SIG-M5 treated with dmso at 0.1 percent for 504 hours (cell line): ENCODE data around the gene MICAL3.
"Not testable (repeated sequence)": the region's sequence is repeated elsewhere in the genome, so short reads cannot be mapped to it uniquely, and the experiment has no call there.

Source experiments
- DNase-seq: peaks from one replicate; lab custom pipeline; 2025; ENCODE audit not compliant: unreplicated experiment; lab: John Stamatoyannopoulos, UW

The MICAL3 gene

DNA sequence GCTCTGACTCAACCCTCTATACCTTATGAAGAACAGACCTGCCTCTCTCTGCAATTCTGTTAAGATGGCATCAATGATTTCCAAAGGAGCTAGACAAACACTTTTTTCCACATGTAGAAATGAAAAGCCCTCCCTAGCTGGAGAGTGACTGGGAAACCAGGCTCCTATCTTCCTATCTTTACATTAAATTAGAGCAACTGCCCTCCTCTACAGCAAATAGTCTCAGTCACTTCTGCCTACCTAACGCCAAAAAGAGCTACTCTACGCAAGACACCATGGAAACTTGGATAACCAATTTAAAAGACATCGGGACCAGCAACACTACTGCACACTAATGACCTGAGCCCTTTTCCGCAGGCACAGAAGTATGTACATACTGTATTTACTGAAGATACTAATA lies 84.8 kb downstream of the MICAL3 start:
- DNase-seq = no peak

DNA sequence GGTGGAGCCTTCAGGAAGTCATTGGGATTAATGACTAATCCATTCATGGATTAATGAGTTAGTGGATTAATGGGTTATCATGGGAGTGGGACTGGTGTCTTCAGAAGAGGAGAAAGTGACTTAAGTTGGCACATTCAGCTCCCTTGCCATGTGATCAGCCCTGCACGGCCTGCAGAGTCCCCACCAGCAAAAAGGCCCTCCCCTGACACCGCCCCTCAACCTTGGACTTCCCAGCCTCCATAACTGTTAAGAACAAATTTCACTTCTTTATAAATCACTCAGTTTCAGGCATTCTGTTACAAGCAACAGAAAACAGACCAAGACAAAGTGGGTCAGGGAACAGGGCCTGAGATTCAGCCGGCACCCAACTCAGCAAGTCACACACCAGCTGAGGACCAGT lies 85.3 kb downstream of the MICAL3 start:
- DNase-seq = no peak

DNA sequence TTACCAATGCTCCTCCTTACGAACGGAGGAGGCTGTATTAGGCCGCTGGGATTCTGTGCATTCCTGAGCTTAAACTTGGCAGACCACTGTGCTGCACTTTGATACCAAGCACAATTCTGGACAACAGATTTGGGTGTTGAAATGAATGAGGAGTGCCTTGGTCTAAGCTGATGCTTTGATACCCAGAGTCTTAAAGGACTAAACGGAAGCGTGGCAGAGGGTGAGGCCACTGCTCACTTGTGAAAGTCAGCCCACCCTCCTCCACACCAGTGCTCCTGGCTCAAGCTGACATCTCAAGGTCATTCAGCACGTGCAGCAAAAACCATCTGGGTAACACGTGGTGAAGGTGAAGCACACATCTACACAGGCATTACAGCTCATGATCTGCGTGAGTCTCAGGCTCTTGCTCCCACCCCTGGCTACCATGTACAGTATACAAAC lies 85.9 kb downstream of the MICAL3 start:
- DNase-seq = no peak

DNA sequence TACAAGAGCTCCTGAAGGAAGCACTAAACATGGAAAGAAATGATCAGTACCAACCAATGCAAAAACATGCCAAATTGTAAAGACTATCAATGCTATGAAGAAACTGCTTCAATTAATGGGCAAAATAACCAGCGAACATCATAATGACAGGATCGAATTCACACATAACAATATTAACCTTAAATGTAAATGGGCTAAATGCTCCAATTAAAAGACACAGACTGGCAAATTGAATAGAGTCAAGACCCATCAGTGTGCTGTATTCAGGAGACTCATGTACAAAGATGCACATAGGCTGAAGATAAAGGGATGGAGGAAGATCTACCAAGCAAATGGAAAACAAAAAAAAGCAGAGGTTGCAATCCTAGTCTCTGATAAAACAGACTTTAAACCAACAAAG lies 91.9 kb downstream of the MICAL3 start:
- DNase-seq = not testable (repeated sequence)

DNA sequence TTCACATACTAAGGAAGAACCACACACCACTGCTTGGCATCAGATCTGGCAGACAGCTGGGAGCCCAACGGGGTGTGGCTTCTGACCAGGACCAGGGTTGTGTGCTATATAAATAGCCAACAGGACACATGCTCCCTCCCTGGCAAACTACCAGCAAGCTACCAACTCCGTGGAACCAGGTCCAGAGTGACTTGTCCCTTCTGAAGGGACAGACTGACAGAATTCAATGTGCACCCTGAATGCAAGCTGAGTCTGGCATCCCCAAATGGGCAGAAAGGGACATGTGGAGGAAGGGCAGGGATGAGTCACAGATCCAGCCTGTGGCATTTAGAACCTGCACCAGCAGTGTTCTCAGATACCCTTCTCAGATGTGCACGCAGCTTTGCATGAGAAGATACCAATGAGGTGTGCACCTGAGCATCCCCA lies 92.9 kb downstream of the MICAL3 start:
- DNase-seq = no peak

DNA sequence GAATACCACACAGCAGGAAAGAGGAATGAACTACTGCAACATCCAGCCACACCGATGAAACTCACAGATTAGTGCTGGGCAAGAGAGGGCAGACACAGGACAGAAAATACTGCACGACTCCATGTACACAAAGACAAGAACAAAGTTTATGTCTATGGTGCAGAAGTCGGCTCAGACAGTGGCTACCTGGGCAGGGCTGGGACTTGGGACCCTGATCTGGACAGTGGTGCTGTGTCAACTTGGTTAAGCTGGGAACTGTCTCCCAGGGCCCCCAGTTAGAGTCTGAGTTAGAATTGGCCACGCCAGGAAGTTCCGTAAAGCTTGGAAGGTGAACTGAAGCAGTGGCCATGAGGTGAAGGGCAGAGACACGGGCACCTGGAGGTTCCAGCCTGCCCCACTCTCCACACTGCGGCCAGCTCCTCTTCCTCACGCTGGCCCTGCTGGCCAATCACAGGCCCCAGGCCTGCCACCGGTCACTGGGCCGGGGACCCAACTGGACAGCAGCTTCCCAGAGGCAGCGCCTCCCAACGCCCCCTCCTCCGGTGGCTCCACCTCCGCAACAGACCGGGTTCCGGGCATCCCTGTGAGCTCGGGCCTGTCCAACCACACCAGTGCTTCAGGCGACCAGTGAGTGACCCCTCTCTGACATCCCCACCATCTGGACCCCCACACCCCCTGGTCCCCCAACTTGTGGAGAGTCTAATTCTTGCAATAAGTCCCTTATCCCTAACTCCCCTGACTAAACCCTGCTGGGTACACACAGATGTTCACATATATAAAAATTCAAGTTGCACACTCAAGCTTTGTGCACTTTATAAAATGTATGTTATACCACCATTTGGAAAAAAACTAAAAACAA lies 93.7 kb downstream of the MICAL3 start:
- DNase-seq = no peak

DNA sequence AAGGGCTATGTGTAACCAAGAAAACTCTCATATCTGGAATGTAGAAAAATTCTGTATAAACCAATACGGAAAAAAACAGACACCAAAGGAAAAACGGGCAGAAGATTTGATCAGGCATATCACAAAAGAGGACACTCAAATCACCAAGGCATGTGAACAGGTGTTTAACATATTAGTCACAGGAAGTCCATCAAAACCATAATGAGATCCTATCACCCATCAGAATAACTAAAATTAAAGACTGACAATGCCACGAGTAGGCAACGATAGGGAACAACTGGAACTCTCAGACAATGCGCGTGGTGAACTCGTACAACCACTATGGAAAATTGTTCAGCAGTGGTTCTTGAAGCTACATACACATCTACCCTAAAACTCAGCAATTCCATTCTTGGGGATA lies 94.5 kb downstream of the MICAL3 start:
- no peak for DNase-seq

DNA sequence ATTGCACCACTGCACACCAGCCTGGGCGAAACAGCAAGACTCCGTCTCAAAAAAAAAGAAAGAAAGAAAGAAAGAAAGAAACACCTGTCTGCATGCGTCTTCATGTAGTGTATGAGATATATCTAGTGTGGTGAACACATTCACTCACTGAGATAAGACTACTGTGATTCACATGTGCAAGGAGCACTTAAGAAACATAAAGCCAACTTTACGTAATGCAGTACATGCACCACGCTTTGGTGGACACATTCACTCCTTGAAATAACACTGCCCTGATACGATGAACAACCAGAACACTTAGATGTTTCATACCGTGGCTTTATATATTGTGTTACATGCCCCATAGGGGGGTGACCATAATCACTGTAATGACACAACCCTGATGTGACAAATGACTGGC lies 96.0 kb downstream of the MICAL3 start:
- no peak for DNase-seq

DNA sequence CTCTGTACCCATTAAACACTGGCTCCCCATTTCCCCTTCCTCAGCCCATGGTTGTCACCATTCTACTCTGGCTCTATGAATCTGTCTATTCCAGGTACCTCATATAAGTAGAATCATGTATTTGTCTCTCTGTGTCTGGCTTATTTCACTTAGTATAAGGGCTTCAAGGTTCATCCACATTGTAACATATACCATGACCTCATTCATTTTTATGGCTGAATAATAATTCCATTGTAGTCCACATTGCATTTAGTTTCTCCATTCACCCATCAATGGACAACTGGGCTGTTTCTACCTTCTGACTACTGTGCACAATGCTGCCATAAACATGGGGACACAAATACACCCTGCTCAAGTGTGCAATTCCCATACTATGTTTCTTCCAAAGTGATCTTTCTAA lies 97.3 kb downstream of the MICAL3 start:
- DNase-seq = no peak

DNA sequence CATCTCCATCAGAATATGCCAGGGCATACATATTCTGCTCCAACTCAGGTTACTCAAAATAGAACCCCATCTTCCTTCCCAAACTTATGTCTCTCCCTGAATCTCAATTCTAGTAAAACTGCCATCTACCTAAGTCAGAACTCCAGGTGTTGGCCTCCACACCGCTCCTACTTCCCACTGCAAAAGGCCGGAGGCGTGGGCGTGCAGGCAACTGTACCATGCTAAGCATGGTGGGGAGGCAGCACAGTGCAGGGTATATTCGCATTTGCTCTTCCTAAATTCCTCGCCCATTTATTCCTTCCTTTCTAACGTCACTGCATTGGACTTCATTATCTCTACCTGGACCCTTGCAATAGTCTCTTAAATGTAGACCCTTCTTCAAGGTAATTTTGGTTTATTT lies 97.8 kb downstream of the MICAL3 start:
- DNase-seq = no peak

DNA sequence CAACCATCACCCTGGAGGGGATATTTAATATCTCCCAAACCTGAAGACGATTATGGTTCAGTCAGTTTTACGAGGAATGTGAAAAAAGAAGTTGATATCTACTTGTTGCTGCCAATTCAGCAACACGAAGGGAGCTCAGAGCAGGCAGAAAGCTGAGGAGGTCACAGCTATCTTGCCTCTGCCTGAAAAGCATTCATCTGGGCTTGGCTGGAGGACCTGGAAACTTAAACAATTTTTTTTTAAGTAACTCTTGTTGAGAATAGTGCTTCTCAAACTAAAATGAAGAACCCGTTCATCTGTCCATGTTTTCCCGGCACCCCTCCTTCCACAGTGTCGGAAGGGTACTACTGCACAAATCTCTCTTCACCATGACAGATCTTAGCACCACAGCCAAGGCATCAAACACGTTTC lies 98.9 kb downstream of the MICAL3 start:
- DNase-seq = no peak

DNA sequence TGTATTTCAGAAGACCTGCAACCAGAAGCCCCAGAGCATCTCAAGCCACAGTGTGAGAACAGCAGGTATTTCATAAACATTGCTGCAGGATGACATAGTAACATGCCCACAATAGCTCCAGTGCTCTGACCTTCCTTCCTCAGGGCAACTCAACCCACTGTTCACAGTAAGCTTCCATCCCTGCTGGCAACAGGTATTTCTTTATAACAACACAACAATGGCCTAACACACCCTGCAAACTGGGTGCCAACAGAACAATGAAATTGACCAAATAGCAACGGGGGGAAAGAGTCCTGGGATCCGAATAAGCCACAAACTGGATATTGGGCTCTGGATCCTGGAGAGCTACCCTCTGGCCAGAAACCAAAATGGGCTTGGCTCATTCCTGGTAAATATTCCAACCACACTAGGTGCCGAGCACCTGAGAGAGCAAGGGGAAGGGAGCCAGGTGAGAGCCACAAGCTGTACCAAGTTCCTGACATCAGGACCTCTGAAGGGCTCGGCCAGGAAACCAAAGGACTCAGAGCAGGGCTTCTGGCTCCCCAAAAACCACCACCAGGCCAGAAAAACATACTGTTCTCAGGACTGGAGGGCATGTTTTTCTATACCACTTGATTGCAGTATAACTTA lies 99.5 kb downstream of the MICAL3 start:
- no peak for DNase-seq

DNA sequence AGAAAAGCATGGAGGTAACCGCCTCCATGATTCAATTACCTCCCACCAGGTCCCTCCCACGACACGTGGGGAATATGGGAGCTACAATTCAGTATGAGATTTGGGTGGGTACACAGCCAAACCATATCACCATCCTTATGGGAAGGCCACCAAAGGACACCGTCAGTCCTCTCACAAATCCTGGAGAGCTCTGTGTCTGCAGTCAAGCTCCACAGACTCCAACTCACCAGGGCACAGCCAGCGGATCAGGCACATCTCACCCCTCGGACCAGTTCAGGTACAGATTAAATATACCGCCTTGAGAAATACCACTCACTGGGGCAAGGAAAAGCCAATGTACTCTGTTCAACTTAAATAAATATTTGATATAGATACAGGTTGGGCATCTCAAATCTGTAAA lies 100.3 kb downstream of the MICAL3 start:
- no peak for DNase-seq

DNA sequence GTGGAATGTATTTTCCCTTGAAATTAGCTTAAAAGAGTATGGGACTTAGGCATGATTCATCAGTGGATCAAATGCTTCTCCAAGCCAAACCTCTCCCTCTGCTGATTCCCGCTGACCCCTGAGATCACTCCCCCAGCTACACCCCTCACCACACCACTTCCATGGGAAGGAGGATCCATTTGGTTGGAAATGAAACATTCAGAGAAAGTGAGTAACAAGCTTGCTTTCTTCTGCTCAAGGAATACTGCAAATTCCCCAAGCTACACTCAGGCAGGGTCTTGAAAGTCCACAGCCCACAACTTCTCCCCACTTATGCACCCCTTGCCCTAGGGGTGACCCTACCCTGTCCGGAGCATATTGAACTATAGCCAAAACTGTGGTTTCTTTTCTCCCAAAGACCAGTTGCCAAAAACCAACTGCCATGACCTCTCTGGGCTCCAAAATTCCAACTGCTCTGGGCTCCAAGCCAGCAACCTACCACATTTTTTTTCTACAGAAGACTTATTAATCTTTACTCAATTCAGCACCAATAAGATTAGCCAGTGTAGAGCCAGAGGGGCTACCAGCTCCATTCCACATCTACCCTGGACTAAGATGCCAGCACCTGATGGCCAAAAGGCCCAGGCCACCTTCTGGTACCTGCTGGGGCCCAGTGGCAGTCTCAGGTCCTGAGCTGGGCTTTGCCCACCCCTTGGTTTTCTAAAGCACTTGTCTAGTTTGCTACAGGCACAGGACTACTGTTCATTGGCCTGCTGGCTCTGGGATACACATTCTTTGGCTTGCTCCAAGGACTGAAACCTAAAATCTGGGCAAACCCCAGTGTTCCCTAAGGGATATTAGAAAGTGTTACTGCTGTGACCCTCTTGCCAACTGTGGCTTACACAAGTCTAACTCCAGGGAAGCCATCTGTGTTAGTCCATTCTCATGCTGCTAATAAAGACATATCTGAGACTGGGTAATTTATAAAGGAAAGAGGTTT lies 101.1 kb downstream of the MICAL3 start:
- DNase-seq = no peak

DNA sequence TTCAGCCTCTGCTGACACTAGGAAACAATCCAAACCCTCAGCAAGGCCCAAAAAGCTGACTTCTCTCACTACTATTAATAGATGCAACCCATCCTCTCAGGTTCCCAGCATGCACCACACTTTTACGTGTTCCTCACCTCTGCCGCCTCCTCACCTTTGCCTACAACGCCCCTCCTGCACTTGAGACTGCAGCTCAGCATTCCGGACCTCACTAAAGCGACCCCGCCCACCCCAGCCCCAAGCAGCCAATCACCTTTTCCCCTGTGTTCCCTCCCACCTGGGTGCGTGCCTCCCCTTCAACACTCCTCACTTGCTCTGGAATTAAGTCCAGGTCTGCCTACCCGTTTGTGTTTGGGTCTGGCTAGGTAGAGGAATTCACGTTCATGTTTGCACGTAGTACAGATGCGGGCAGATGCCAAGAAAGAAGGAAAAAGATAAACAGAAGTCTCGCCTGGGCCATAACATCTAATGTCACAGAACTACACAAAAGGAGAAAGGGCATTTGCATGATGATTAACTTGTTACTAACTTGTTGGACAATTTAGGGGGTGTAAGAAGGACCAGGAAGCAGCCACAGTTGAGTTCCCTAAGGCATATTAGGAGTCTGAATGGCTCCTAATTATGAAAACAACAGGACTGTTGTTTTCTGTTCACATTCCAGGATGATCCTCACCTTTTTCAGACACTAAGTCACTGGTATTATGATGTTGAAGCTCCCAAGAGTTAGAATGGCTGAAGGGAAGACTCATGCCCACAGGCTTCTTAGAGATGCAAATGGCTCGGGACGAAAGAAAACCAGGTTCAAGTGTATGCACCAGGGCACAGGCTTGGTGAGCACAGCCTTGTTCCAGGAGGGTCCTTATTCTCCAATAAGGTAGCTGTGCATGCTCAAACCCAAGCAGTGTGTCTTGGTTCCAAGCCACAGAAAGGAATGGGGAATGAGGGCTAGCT lies 102.2 kb downstream of the MICAL3 start:
- no peak for DNase-seq

DNA sequence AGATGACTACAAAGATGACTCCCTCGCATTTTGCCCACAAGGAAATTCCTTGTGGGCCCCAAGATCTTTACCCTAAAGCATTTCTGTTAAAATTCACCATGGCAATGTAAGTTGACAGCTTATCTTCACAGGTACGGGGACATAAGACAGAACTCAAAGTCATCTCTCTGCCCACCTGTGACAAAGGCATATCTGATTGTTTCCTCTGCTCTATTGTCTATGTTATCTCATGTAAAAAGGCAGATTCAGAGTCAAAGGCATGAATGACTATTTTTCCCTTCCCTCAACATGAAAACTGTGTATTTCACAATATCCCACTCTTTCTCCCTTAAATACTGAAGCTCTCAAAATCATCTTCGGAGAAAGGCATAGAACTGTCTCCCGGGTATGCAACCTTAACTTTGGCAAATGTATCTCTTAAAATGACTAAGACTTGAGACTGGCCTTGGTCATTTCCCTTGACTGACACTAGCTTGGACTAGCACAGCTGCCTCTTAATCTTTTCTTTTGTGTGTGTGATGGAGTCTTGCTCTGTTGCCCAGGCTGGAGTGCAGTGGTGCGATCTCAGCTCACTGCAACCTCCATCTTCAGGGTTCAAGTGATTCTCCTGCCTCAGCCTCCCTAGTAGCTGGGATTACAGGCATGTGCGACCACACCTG lies 103.2 kb downstream of the MICAL3 start:
- DNase-seq = no peak

DNA sequence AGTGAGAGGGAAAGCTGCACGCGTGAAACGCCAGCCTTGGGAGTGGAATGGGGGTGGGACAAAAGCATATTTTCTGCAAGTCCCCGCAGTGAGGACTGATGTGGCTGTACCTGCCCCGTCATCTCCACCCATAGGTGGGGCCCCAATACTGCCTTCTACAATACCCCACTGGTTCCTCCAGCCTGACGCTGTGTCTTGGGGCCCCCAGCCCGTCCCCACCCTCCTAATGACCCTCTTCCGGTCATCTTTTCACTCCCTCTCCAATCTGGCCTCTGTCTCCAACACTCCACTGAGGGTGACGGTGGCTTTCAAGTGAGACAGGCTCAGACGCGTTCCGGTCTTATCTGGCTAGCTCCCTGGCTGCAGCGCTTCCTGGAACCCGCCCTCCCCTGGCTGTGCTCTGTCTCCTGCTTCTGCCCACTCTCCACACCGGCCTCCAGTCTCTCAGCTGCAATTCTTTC lies 104.2 kb downstream of the MICAL3 start:
- DNase-seq = no peak

DNA sequence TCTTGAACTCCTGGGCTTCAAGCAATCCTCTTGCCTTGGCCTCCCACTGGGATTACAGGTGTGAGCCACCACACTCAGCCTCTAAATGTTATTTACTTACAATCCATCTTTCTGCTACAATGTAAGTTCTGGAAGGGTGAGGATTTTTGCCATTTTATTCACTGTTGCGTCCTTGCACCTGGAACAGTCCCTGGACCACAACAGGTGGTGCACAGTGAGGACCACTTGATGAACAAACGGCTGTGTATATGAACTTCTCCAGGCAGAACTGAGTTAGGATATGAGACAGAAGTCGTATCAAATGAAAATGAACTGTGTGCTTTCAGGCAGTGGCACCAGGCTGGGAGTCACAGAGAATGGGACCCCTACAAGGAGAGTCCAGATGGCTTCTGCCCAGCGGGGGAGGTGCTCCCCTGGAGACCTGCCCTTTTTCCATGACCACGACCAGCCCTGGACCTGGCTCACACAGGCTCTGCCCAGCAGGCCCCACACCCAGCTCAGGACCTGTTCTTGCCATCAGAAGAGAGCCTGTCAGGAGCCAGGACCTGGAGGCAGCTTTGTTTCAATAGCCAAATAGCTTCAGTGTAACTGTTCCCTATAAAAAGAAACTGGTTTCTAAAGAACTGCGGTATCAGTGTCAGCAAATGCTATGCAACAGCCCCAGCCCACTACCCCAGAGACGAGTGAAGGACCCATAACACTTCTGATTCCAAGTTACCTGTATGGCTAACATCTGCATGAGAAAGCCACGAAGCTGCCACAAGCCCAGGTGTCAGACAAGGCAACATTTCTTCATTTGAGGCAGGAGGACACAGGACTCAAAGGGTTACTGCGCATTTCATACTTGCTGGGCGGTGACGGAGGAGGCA lies 104.9 kb downstream of the MICAL3 start:
- no peak for DNase-seq

DNA sequence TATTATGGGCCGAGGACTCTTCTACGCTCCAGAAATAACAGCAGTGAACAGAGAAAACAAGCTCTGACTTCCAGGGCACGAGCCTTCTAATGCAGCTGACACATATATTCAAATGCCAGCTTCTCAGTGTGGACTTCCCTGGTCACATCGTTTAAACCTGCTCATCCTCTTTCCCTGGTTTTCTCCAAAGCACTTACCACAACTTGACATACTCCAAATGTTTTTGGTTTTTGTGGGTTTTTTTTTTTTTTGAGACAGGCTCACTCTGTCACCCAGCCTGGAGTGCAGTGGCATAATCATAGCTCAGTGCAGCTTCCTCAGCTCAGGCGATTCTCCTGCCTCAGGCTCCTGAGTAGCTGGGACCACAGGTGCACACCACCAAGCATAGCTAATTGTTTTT lies 105.5 kb downstream of the MICAL3 start:
- no peak for DNase-seq
